T follicular helper cell (primary cell): ENCODE results near the gene FAM53A.
"Not testable (repeated sequence)": the region's sequence is repeated elsewhere in the genome, so short reads cannot be mapped to it uniquely, and the experiment has no call there.

Source experiments
- DNase-seq: peaks from one replicate; pipeline ENCODE4 v3.0.0-alpha.2; 2020; ENCODE audit warnings: low read depth

FAM53A gene

GRCh38 chr4:1640716-1641503, 43.2 kb downstream of the FAM53A start:
- DNase-seq = not testable (repeated sequence)

- DNase-seq = no peak
These were observed 43.9 kb downstream of the FAM53A start for GRCh38 chr4:1640190-1640589.

- no peak for DNase-seq
These were observed 44.7 kb downstream of the FAM53A start for GRCh38 chr4:1639299-1639868.

- no peak for DNase-seq
These were observed 45.2 kb downstream of the FAM53A start for GRCh38 chr4:1638873-1639272.

- DNase-seq = no peak
These were observed 45.9 kb downstream of the FAM53A start for GRCh38 chr4:1638272-1638598.

GRCh38 chr4:1637580-1638271, 46.4 kb downstream of the FAM53A start:
- DNase-seq = no peak

GRCh38 chr4:1636490-1637211, 47.5 kb downstream of the FAM53A start:
- DNase-seq = no peak

- no peak for DNase-seq
These were observed 48.6 kb downstream of the FAM53A start for GRCh38 chr4:1635464-1635863.

GRCh38 chr4:1633993-1634392, 50.1 kb downstream of the FAM53A start:
- no peak for DNase-seq

GRCh38 chr4:1632109-1633104, 51.7 kb downstream of the FAM53A start:
- no peak for DNase-seq

- no peak for DNase-seq
These were observed 53.0 kb downstream of the FAM53A start for GRCh38 chr4:1631136-1631535.

- no peak for DNase-seq
These were observed 53.8 kb downstream of the FAM53A start for GRCh38 chr4:1630266-1630665.

- DNase-seq = no peak
These were observed 54.4 kb downstream of the FAM53A start for GRCh38 chr4:1629699-1630083.

- peak; percentile 52 for DNase-seq
These were observed 55.0 kb downstream of the FAM53A start for GRCh38 chr4:1628892-1629698.

- DNase-seq = no peak
These were observed 56.4 kb downstream of the FAM53A start for GRCh38 chr4:1627417-1628313.

- DNase-seq = no peak
These were observed 57.2 kb downstream of the FAM53A start for GRCh38 chr4:1626941-1627340.

GRCh38 chr4:1626151-1626550, 58.0 kb downstream of the FAM53A start:
- DNase-seq = no peak

- no peak for DNase-seq
These were observed 58.4 kb downstream of the FAM53A start for GRCh38 chr4:1625600-1626138.

GRCh38 chr4:1624519-1624910, 59.6 kb downstream of the FAM53A start:
- DNase-seq = no peak
